Nephron progenitor cell (in vitro differentiated cells): ENCODE measurements around the gene TMEM30A.

ENCODE experiments used
- DNase-seq: peaks from one replicate; pipeline ENCODE4 v3.0.0; 2021
- H3K27ac Mint-ChIP-seq: 2 replicates; pipeline ENCODE4 v1.8.0; 2021; ENCODE audit warnings: mild to moderate bottlenecking, moderate library complexity, mixed read lengths
- H3K27me3 Mint-ChIP-seq: 2 replicates; pipeline ENCODE4 v1.8.0; 2021; ENCODE audit warnings: mild to moderate bottlenecking, low read depth, mixed read lengths; ENCODE audit not compliant: poor library complexity
- H3K36me3 Mint-ChIP-seq: 2 replicates; pipeline ENCODE4 v1.8.0; 2021; ENCODE audit warnings: low read depth, mixed read lengths
- H3K4me1 Mint-ChIP-seq: 2 replicates; pipeline ENCODE4 v1.8.0; 2021; ENCODE audit warnings: mixed read lengths
- H3K4me3 Mint-ChIP-seq: 2 replicates; pipeline ENCODE4 v1.8.0; 2021; ENCODE audit warnings: mild to moderate bottlenecking, moderate library complexity, mixed read lengths
- H3K9me3 Mint-ChIP-seq: 2 replicates; pipeline ENCODE4 v1.8.0; 2021; ENCODE audit warnings: mild to moderate bottlenecking, moderate library complexity, mixed read lengths
- CTCF ChIP-seq: fragments of 200-600 bp; sonication (generic); IDR thresholded peaks from 2 replicates; pipeline ENCODE4 v1.5.0; 2021; ENCODE audit warnings: antibody characterized with exemption

The TMEM30A gene

DNA sequence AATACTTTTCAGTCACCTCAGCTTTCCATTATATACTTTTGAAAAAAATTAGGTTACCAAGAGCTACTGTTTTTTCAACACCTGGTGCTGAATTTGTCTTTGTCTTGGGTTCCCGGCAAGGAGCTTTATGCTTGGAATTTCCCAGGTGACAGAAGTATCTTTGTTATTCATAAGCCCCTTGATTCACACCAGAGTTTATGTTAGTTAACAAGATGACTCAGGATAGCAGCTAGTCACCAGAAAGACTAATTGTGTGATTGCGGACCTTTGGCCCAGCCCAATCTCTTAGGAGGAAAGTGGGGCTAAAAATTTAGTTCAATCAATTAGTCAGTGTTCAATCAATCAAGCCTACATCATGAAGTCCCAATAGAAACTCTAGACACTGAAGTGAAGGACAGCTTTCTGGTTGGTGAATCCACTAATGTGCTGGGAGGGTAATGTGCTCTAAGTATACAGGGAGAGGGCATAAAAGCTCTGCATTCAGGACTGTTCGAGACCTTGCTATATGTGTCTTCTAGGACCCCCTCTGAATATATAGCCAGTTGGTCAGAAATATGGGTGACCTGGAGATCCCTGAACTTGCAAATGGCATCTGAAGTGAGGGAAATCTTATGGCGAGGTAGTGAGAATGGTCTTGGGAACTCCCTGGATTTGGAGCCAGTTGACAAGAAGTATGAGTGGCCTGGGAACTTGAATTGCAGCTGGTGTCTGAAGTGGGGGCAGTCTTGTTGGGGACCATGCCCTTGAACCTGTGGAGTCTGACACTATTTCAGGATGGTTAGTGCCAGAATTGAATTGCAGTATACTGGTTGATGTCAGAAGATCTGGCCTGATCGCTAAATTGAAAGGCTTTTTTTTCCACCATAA is 16.2 kb downstream of the TMEM30A start:
- H3K4me3 Mint-ChIP-seq = no peak overlapping the region
- peaks cover 22% of the 10 kb centered on the region for H3K4me1 Mint-ChIP-seq
- H3K36me3 Mint-ChIP-seq = peaks cover 45% of the 10 kb centered on the region
- no peak for TF ChIP-seq CTCF
- H3K27me3 Mint-ChIP-seq = no peaks in the 10 kb centered on the region
- H3K9me3 Mint-ChIP-seq = peaks cover 27% of the 10 kb centered on the region
- no peak overlapping the region for H3K27ac Mint-ChIP-seq
- no peak for DNase-seq

- no peaks in the 10 kb centered on the region for H3K27me3 Mint-ChIP-seq
- H3K4me1 Mint-ChIP-seq = peaks cover 22% of the 10 kb centered on the region
- peaks cover 43% of the 10 kb centered on the region for H3K36me3 Mint-ChIP-seq
- H3K4me3 Mint-ChIP-seq = no peak overlapping the region
- H3K27ac Mint-ChIP-seq = no peak overlapping the region
- no peak for DNase-seq
- no peak for TF ChIP-seq CTCF
- peaks cover 20% of the 10 kb centered on the region for H3K9me3 Mint-ChIP-seq
Observed at GRCh38 chr6:75267461-75267860, 17.1 kb downstream of the TMEM30A start.

- Mint-ChIP-seq H3K27me3 (no peaks in the 10 kb centered on the region), H3K4me3 (no peak overlapping the region), H3K27ac (no peak overlapping the region), H3K9me3 (peaks cover 15% of the 10 kb centered on the region), H3K4me1 (peaks cover 22% of the 10 kb centered on the region), H3K36me3 (peaks cover 37% of the 10 kb centered on the region)
- peak; percentile 78 for TF ChIP-seq CTCF
- no peak for DNase-seq
Observed at GRCh38 chr6:75266716-75267291, 17.8 kb downstream of the TMEM30A start.

DNA sequence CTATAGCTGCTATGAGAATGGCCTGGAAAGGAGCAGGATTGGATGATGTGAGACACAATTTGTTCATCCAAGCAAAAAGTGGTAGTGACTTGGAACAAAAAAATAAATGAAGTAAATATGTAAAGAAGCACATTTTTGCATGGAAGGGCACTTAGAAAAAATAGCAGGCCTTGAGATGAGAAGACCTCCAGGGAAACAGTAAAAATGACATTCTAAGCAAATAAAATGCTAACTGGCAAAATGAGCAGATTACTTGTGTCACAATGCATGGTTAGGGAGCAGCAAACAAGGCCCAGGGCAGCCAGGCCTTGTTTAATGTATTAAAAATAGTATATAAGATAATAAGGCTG is 21.2 kb downstream of the TMEM30A start:
- Mint-ChIP-seq H3K4me3 (no peak overlapping the region), H3K27ac (no peak overlapping the region), H3K27me3 (no peaks in the 10 kb centered on the region), H3K36me3 (peaks cover 17% of the 10 kb centered on the region), H3K9me3 (no peaks in the 10 kb centered on the region), H3K4me1 (peaks cover 14% of the 10 kb centered on the region)
- no peak for DNase-seq
- TF ChIP-seq CTCF = no peak

DNA sequence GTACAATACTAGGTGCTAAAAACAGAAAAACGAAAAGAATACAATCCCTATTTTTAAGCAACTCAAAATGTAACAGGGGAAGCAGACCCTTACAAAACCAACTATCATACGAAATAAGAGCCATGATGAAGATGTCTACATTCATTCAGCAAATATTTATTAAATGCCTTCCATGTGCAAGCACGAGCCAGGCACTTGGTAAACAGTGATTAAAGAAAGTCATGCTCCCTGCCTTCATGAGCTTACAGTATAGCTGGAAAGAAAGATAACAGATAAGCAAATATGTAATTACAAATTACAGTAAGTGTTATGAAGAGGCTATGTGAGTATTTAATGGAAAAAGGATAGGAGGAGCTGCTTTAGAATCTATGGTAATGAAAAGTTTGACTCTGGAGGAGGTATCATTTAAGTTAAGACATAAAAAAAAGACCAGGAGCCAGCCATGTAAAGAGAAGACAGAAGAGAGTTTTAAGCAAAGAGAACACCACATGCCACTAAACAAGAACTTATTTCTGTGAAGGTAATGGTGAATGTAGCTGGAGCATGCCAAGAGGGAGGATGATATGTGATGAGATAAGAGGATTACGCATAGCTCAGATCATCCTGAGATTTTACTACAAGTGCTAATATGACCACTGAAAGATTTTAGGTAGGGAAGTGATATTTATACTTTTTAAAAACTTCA is 21.7 kb downstream of the TMEM30A start:
- DNase-seq = no peak
- Mint-ChIP-seq H3K27me3 (no peaks in the 10 kb centered on the region), H3K4me3 (no peak overlapping the region), H3K4me1 (peaks cover 12% of the 10 kb centered on the region), H3K36me3 (peaks cover 20% of the 10 kb centered on the region), H3K9me3 (no peaks in the 10 kb centered on the region), H3K27ac (no peak overlapping the region)
- no peak for TF ChIP-seq CTCF
